Hematopoietic multipotent progenitor cell treated with erythropoietin and hydrocortisone succinate and interleukin-3 and kit ligand, for 6 days (in vitro differentiated cells): ENCODE results near the gene GZMM.

Experiments used
- DNase-seq: peaks from one replicate; pipeline ENCODE4 v3.0.0-alpha.2; 2015

GZMM gene

DNA sequence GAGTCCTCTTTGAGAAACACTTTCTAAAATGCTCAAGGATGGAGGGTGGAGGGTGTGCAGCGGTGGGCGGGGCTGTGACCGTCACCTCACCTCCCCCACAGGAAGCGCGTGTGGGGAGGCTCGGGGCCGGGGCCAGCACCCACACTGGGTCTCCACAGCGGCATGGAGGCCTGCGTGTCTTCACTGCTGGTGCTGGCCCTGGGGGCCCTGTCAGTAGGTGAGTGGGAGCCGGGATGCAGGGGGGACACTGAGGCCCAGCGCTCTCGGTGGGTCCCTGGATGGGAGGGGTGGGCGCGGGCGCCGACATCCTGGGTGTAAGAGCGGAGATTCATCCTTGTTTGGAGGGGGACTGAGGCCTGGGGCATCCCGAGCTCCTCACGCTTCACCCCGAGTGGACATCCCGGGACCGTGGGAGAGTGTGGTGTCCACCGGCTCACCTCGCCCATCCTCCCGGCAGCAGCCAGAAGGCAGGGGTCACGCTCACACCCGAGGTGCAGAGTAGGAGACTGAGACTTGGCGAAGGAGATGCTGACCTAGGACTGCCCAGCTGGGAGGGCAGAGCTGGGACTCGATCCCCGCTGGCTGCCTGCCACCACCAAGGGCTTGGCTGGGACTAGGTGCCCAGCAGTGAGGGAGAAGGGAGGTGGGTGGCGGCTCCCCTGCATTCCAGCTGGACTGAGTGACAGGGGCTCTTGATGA is at the start of gene GZMM:
Gene GZMM (plus strand): TSS at position 144 of the 699 bp plus-strand sequence. CDS start 19 bp downstream, at position 163.
- no peak for DNase-seq

DNA sequence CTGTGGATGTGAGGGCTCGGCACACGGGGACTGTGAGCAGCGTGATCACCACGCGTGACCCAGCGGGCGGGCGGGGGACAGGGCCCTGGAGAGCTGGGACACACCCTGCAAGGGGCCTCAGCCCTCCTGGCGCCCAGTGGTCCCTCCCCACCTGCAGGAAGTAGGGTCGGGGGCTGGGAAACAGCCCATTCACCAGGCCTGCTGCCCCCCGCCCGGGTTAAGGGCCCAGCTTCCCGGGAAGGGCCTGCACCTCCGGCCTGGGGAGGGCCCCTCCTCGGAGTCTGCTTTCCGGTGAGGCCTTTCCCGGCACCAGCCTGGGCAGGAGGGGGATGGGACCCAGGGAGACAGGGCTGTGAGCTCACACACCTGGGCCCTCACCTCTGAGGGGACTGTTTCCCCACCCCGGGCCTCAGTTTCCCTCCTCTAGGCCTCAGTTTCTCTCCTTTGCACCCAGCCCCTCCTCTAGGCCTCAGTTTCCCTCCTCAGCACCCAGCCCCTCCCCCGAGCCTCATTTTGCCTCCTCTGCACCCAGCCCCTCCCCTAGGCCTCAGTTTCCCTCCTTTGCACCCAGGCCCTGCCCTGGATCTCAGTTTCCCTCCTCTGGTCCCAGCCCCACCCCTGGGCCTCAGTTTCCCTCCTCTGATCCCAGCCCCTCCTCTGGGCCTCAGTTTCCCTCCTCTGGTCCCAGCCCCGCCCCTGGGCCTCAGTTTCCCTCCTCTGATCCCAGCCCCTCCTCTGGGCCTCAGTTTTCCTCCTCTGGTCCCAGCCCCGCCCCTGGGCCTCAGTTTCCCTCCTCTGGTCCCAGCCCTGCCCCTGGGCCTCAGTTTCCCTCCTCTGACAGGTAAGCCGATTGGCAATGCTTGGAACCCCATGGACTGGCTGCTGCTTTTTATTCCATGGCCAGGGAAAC is 49.4 kb upstream of the GZMM start:
- no peak for DNase-seq

DNA sequence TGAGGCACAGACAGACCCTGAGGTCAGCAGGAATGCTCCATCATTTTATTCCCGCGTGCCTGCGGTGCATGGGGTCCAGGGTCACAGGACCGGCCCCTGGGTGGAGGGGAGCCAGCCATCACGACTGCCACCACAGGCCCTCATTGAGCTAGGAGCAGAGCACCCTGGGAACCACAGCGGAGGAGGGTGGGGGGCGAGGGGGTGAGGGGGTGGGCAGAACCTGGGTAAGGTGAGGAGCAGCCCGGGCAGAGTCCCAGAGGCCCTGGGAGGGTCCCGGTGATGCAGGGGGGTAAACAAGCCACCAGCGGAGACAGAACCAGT is 48.8 kb upstream of the GZMM start:
- no peak for DNase-seq

DNA sequence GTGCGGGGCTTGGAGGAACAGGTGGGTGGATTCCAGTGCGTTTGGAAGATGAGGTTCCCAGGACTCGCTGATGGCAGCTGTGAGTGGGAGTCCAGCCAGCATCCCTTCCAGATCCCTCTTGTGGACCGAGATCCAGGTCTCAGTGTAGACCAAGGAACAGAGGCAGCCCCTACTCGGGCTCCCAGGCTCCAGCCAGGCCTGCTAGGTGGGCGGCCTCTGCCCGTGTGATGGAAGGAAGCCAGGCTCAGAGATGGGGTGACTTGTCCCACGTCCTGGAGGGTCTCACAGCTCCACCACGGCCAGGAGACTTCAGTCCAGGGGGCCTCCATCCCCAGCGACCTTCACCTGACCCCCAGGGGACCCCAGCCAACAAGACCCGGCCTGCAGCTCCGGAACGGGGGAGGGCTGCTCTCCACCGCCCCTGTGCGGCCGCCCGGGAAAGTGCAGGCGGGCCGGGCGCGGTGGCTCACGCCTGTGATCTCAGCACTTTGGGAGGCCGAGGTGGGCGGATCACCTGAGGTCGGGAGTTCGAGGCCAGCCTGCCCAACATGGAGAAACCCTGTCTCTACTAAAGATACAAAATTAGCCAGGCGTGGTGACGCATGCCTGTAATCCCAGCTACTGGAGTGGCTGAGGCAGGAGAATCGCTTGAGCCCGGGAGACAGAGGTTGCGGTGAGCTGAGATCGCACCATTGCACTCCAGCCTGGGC is 48.3 kb upstream of the GZMM start:
- peak; percentile 51 for DNase-seq

DNA sequence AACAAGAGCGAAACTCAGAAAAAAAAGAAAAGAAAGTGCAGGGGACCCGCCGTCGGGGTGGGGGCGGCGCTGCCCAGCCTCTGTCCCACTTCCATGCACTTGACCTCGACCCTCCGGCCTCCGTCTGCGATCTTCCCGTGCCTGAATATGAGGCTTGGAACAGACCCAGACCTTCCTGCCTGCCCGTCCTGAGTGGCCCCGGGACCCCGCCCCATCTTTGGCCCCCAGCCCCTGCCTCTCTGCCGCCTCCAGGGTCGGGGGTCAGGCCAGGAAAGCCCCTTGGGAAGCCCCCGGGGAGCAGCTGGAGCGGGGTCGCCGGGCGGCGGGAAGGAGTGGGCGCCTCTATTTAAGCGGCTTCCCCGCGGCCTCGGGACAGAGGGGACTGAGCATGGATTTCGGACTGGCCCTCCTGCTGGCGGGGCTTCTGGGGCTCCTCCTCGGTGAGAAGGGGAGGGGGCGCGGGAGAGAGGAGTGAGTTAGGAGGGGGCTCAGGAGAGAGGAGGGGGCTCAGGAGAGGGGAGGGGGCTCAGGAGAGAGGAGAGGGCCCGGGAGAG is 47.7 kb upstream of the GZMM start, which contains the start of gene MADCAM1:
Gene MADCAM1 (plus strand): TSS at position 375 of the 554 bp plus-strand sequence. CDS start 14 bp downstream, at position 389.
- no peak for DNase-seq

DNA sequence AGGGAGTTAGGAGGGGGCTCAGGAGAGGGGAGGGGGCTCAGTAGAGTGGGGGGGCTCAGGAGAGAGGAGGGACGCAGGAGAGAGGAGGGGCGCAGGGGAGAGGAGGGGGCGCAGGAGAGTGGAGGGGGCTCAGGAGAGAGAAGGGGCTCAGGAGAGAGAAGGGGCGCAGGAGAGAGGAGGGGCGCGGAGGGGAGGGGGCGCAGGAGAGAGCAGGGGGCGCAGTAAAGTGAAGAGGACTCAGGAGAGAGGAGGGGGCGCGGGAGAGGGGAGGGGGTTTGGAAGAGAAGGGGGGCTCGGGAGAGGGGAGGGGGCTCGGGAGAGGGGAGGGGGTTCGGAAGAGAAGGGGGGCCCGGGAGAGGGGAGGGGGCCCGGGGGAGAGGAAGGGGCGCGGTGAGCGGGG is 46.9 kb upstream of the GZMM start:
- no peak for DNase-seq

DNA sequence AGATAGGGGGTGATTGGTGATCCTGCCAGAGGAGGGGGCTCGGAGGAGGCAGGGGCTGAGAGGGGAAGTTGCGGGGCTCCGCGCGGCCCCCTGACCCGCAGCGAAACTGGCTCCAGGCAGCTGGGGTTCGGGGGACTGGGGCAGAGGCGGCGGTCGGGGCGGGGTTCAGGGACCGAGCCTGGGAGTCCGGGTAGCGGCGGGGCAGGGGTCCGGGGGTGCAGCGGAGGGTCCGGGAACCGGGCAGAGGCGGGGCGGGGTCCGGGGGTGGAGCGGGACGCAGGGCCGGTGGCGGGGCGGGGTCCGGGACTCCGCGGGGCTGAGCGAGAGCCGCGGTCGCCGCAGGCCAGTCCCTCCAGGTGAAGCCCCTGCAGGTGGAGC is 46.4 kb upstream of the GZMM start:
- no peak for DNase-seq

DNA sequence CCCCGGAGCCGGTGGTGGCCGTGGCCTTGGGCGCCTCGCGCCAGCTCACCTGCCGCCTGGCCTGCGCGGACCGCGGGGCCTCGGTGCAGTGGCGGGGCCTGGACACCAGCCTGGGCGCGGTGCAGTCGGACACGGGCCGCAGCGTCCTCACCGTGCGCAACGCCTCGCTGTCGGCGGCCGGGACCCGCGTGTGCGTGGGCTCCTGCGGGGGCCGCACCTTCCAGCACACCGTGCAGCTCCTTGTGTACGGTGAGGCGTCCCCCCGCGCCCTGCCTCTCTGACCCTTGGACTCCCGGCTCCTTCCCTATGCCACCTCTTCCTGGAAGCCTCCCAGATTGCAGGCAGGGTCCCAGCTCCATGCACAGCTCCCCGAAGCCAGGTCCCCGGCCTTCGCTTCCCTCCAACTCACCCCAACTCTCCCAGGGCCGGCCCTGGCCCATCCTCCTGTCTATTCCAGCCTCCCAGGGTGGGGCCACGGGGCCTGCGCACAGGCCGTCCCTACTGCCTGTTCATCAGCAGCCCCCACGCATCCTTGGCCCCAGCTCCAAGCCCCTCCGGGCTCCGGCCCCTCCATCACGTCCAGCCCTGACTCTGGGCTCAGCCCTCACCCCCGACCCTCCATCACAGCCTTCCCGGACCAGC is 45.9 kb upstream of the GZMM start:
- DNase-seq = no peak

DNA sequence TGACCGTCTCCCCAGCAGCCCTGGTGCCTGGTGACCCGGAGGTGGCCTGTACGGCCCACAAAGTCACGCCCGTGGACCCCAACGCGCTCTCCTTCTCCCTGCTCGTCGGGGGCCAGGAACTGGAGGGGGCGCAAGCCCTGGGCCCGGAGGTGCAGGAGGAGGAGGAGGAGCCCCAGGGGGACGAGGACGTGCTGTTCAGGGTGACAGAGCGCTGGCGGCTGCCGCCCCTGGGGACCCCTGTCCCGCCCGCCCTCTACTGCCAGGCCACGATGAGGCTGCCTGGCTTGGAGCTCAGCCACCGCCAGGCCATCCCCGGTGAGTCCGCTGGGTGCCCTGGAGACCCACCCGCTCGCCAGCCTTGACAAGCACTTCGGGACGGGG is 45.4 kb upstream of the GZMM start:
- no peak for DNase-seq

DNA sequence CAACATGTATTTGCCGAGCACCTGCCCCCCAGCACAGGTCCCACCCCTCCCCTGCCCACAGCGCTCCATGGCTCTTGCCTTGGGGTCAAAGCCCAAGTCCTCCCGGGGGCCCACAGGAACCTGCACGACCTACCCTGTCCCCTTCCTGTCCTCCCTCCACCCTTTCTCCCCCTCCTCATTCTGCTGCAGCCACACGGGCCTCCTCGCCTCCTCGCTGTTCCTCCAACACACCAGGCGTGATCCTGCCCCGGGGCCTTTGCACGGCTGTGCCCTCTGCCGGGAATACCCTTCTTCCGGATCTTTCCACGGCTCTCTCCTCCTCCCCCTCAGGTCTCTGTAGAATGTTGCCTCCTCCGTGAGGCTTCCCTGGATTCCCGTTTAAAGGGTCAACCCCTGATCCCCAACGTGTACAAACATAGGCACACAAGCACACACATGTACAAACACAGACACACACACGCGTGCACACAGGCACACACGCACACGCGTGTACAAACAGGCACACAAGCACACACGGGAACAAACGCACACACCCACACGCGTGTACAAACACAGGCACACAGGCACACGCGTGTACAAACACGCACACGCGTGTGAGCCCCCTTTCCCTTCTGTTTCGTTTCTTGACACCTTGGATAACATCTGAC is 44.8 kb upstream of the GZMM start:
- no peak for DNase-seq

DNA sequence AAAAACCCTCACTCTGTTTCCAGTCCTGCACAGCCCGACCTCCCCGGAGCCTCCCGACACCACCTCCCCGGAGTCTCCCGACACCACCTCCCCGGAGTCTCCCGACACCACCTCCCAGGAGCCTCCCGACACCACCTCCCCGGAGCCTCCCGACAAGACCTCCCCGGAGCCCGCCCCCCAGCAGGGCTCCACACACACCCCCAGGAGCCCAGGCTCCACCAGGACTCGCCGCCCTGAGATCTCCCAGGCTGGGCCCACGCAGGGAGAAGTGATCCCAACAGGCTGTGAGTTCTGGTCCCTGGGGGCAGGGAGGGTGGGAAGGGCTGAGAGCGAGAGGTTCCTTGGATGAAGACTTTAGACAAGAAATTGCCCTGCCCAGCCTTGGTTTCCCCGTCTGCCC is 42.2 kb upstream of the GZMM start:
- no peak for DNase-seq

DNA sequence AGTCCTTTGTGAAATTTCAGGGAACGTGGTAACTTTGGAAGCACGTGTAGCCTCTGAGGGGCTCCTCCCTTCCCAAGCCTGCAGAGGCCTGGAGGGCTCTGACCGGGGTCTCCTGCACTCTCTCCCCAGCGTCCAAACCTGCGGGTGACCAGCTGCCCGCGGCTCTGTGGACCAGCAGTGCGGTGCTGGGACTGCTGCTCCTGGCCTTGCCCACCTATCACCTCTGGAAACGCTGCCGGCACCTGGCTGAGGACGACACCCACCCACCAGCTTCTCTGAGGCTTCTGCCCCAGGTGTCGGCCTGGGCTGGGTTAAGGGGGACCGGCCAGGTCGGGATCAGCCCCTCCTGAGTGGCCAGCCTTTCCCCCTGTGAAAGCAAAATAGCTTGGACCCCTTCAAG is 39.2 kb upstream of the GZMM start:
- DNase-seq = no peak

DNA sequence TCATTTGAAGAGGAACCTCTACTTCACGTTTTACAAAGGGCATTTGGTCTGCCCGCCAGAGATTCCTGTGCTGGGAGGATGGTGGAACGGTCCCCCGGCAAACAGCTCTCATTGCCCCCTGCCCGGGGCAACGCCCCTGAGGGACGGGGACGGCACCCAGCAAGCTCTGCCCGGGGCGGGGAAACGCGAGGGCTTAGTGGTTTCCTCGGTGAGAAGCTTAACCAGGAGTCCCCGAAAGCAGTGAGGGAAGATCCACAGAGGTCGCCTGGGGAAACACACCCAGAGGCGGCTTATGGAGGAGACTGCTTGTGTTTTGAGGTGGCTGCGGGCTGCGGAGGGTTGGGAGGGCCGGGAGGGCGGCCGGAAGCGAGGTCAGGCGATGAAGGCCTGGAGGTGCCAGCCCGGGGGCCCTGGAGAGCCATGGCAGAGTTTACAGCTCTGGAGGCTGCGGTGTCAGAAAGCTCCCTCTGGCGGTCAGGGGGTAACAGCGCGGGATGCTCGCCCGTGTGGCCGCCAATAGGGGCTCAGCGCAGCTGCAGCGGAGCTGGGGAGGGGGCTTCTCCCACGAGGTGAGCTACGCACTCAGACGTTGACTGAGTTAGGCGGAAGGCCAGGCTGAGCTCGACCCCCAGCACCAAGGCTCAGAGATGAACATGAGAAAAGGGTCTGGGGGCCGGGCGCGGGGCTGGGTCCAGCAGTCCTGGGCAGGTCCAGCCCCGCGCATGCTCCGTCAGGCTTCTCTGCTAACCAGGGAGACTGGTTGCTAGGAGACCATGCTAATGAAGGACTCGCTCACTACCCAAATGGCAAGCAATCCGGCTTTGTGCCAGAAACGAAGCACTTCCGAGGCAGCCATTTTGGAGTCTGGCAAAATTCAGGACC is 37.2 kb upstream of the GZMM start:
- peak; percentile 100 for DNase-seq

DNA sequence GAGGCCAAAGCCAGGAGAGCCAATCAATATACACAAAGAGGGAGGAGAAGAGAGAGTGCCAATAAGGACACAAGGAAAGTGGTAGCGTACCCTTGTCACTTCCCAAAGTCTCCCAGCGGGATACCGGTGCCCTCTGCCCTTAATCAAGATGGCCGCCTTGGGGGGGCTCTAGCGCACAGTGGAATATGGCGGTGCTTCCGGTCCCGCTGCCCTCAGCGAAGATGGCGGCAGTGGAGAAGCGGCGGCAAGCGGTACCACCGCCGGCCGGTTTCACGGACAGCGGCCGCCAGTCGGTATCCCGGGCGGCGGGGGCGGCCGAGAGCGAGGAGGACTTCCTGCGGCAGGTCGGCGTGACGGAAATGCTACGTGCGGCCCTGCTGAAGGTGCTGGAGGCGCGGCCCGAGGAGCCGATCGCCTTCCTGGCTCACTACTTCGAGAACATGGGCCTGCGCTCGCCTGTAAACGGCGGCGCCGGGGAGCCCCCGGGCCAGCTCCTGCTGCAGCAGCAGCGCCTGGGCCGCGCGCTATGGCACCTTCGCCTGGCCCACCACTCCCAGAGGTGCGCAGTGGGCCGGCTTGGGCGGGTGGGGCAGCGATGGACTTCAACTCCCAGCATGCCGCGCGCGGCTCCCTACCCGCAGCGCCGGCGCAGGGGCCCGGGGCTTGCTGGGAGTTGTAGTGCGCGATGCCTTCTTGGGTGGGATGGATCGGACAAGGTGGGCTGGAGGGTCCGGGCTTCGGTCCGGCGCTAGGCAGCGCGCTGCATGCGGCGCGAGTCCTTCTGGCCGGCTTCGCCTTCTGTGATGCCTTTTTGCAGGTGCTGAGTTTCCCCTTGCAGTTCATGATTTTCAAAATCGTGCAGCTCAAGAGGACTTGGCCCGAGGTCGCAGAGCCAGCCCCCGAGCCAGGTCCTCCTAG is 36.3 kb upstream of the GZMM start, which contains the start of gene TPGS1:
Gene TPGS1 (plus strand): TSS at position 212 of the 918 bp plus-strand sequence. CDS start 10 bp downstream, at position 222.
- DNase-seq = peak; percentile 90

DNA sequence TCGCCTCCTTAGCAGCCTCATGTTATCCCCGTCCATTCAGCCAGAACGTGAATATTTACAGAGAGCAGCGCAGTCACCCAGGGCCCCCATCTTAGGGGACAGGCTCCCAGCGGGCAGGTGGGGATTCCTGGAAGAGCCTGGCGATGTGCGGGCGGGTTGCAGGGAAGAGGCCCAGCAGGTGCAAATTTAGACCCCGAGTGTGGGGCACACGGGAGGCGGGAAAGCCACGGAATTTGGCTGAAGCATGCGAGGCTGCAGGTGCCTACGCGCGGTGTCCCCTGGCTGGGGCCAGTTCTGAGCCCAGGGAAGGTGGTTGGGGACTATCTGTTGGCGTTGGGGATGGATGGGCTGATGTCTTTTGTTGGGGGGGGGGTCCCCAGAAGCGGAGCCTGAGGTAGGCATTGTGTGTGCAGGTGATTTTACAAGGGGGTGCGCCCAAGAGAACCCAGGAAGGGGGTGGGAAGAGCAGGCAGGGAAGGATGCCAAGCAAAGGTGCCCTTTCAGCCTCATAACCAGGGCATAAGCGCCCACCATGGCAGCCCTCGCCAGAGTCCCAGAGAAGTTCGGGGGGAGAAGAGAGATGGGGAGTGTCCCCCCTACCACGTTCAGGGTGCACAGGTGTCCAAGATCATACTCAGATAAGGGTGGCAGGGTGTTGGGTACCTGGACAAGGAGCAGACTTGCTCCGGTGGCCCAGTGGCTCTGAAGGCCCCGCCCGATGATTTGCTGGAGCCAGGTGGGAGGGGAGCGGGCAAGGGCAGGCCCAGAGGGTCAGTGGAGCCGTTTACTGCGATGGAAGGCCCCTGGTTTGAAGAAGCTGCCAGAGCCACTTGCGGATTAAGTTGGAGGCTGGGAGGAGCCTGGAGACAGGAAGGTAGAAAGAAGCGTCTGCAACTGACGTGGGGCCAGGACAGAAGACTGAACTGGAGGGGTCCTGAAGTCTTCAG is 35.4 kb upstream of the GZMM start:
- DNase-seq = no peak

DNA sequence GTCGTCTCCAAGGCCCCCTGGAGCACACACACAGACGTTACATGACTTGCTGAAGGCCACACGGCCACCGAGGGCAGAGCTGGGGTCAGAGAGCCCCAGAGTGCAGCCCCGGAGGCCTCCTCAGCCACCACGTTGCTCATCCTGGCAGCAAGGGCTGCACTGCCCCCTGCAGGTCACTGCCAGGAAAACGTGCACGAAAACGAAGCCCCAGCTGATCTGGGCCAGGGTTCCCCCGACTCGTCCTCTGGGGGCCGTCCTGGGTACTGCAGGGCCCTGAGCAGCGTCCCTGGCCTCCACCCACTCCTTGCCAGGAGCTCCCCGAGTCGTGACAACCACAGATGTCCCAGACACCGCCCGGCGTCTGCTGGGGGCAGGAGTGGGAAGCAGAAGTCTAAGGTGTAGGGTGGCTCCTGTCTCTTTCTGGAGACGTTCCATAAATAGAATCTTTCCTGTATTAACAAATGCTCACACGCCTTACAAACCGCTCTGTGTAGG is 33.2 kb upstream of the GZMM start:
- DNase-seq = peak; percentile 97

DNA sequence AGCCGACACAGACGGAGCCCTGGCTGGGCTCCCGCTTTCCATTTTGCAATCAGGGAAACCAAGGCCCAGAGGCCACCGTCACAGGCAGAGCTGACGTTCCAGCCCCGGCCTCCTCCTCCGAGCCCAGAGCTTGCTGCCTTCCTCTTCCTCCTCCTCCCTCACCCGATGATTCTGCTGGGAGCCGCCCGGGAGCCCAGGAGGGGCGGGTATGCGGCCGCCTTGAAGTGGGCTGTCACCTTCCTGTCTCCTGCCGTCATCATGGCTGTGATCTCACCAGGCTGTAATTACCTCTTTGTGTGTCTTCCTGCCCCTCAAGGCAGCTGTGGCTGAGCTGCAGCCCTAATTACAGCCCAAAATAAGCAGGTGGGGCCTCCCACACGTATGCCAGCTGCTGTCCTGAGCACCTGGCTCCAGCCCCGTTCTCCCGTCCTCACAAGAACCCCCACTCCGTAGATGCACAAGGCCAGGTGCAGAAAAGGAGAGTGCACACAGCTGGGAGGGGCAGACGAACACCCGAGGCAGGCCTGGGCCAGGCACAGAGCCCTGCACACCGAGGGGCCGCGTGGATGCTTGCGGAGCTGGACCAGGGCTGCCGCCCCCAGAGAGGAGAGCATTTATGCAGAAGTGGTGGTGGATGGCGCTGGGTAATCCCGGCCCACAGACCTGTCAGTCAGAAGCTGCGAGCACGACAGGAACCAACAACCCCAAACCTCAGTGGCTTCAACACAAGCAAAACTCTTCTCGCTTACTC is 32.6 kb upstream of the GZMM start:
- DNase-seq = peak; percentile 68
